ENCODE measurements around the gene COL9A3. TPM values are rescaled to one million over a fixed set of nuclear protein-coding genes. Genes with fewer than 3 reads are reported as not detected.

COL9A3 gene
- polyA plus RNA-seq, 5 donors: 47.6 to 102 (median 57.8) TPM

- no peak for DNase-seq
Measured at GRCh38 chr20:62822239-62822787, 5.5 kb downstream of the COL9A3 start.

GRCh38 chr20:62822788-62823651 is 6.2 kb downstream of the COL9A3 start:
- no peak for DNase-seq

GRCh38 chr20:62823688-62824475 is 7.0 kb downstream of the COL9A3 start:
- DNase-seq: no peak

- no peak for DNase-seq
Measured at GRCh38 chr20:62824476-62825332, 7.9 kb downstream of the COL9A3 start.

- DNase-seq: no peak
Measured at GRCh38 chr20:62825333-62825985, 8.6 kb downstream of the COL9A3 start.

- DNase-seq: no peak
Measured at GRCh38 chr20:62825986-62826645, 9.3 kb downstream of the COL9A3 start.

GRCh38 chr20:62826646-62827310 is 9.9 kb downstream of the COL9A3 start:
- no peak for DNase-seq

GRCh38 chr20:62827311-62828038 is 10.6 kb downstream of the COL9A3 start:
- no peak for DNase-seq

- DNase-seq: no peak
Measured at GRCh38 chr20:62828051-62828450, 11.2 kb downstream of the COL9A3 start.

- DNase-seq: no peak
Measured at GRCh38 chr20:62828511-62829230, 11.8 kb downstream of the COL9A3 start.

- DNase-seq: no peak
Measured at GRCh38 chr20:62829231-62830230, 12.7 kb downstream of the COL9A3 start.

- no peak for DNase-seq
Measured at GRCh38 chr20:62830251-62830650, 13.4 kb downstream of the COL9A3 start.

GRCh38 chr20:62830821-62831220 is 14.0 kb downstream of the COL9A3 start:
- no peak for DNase-seq

GRCh38 chr20:62831361-62831788 is 14.5 kb downstream of the COL9A3 start:
- no peak for DNase-seq

- DNase-seq: no peak
Measured at GRCh38 chr20:62831854-62832211, 15.0 kb downstream of the COL9A3 start.

GRCh38 chr20:62832212-62832922 is 15.5 kb downstream of the COL9A3 start:
- DNase-seq: no peak

All from right lung (tissue), 5 donors.